ENCODE measurements around the gene RAB3D. TPM values are rescaled to one million over a fixed set of nuclear protein-coding genes. Genes with fewer than 3 reads are reported as not detected.

The RAB3D gene
- total and polyA plus RNA-seq, 2 of the 4 experiments (the other 2 are of a cell fraction): 4.8 to 5.5 TPM

DNA sequence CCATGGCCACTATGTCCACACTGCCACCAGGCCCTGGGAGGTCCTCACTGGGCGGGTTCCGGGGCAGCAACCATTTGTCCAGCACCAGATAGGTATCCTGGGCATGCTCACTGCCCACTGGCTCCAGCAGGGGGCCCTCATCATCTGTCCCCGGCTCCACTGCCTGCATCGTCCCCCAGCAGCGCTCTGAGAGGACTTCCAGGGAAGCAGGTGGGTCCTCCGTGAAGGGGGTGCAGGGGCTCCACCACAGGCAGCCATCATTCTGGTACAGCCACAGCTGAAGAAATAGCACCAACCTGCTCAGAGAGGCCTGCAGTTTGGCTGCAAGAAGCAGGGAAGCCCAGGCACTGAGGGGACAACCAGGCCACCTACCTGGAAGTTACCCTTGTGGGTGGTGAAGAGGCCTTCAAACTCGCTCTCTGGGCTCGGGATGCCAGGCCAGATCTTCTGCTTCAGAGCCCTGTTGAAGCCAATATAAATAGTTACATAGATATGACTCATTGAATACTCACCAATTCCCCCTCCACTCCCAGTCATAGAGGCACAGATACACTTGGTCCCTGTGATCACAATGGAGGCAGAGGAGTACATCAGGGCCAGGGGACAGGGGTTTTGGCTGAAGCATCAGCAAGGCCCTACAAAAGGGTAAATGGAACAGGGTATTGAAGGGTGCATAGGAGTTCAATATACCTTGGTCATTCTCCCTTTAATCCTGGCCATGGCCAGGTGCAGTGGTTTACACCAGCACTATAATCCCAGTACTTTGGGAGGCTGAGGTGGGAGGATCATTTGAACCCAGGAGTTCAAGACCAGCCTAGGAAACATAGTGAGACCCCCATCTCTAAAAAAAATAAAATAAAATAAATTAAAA is 39.1 kb upstream of the RAB3D start:
- WGBS, 2 experiments (ENCODE audit: extremely low coverage in 2 of 2, insufficient read length in 1 of 2): 54% methylated on average over 2 of the region's 8 CpGs; no CpG with 5 or more reads in 1 of the 2 experiments
- Histone ChIP-seq H3K14ac (replicated peaks; ENCODE audit: low read depth, low read length) (peak overlapping the region; percentile 80), H3K79me1 (ENCODE audit: low read depth in 1 of 2, low read length in 2 of 2) (peaks cover 8 to 40% of the 10 kb centered on the region in 2 experiments), H2AK5ac (ENCODE audit: low read depth, low read length) (peak overlapping the region; percentile 93), H3K56ac (ENCODE audit: extremely low read depth, insufficient read depth, low read length) (no peak overlapping the region), H2BK15ac (ENCODE audit: low read depth, low read length) (no peak overlapping the region), H3K9me3 (ENCODE audit: control insufficient read depth, insufficient read depth, low read length) (no peaks in the 10 kb centered on the region), H3K4me1 (ENCODE audit: control insufficient read depth, insufficient read depth, low read length) (peaks cover 25% of the 10 kb centered on the region), H4K8ac (ENCODE audit: low read depth in 2 of 2, low read length in 2 of 2) (peak overlapping the region in 1 of 2 experiments; percentile 64; a peak in 1 of 4 replicates), H2BK5ac (ENCODE audit: low read depth, low read length, poor library complexity, severe bottlenecking) (peak overlapping the region; percentile 78), H3K18ac (ENCODE audit: low read depth, low read length) (0 out of 2 replicates have a peak overlapping the region, but pooled peaks have one; percentile 3), H4K5ac (ENCODE audit: low read depth, low read length) (0 out of 2 replicates have a peak overlapping the region, but pooled peaks have one; percentile 42), H3K9ac (ENCODE audit: low read depth, low read length) (peak overlapping the region; percentile 10; the same call in 1 of the 2 replicates), H2BK20ac (ENCODE audit: low read depth, low read length) (peak overlapping the region; percentile 62; the same call in 1 of the 2 replicates), H2AFZ (replicated peaks; ENCODE audit: low read length, poor library complexity) (peak overlapping the region; percentile 79), H3K9me1 (ENCODE audit: insufficient read depth, low read length) (peaks cover 37% of the 10 kb centered on the region), H3K27me3 (ENCODE audit: control insufficient read depth, insufficient read depth, low read length) (no peaks in the 10 kb centered on the region; the same call in 1 of the 2 replicates), H3K4me2 (ENCODE audit: low read depth, low read length) (peak overlapping the region; percentile 70), H3K23ac (ENCODE audit: low read depth, low read length) (peak overlapping the region; percentile 16; the same call in 1 of the 2 replicates), H3K27ac (ENCODE audit: insufficient read depth, low read length) (peak overlapping the region; percentile 75), H4K20me1 (ENCODE audit: insufficient read depth, low read length) (peaks cover 11% of the 10 kb centered on the region; the same call in 1 of the 2 replicates), H2BK120ac (ENCODE audit: low read depth, low read length) (peak overlapping the region; percentile 43), H3K4ac (ENCODE audit: low read depth, low read length) (peak overlapping the region; percentile 80), H3K36me3 (ENCODE audit: control insufficient read depth, insufficient read depth, low read length) (no peaks in the 10 kb centered on the region), H4K91ac (ENCODE audit: insufficient read depth, low read depth, low read length) (peak overlapping the region; percentile 61), H3K4me3 (ENCODE audit: insufficient read depth, low read depth, low read length) (no peak overlapping the region), H2AK9ac (replicated peaks; ENCODE audit: low read depth, low read length, poor library complexity) (peak overlapping the region; percentile 92)
- ChIA-PET POLR2A (ENCODE audit: unreplicated experiment) (no interaction called here), CTCF (no interaction called here)
- in situ Hi-C loops (cut with MboI; ENCODE audit: low sequenced_read_pairs) (no loop called here), dilution Hi-C loops (cut with HindIII; ENCODE audit: low sequenced_read_pairs, unreplicated experiment) (no loop called here), intact Hi-C loops (cut with micrococcal nuclease) (no loop called here)
- ATAC-seq (ENCODE audit: low read depth): no peak
- BruUV-seq (replicated peaks): no TSS peak
- DNase-seq: peak; percentile 89
- TF ChIP-seq, protein P1, sequence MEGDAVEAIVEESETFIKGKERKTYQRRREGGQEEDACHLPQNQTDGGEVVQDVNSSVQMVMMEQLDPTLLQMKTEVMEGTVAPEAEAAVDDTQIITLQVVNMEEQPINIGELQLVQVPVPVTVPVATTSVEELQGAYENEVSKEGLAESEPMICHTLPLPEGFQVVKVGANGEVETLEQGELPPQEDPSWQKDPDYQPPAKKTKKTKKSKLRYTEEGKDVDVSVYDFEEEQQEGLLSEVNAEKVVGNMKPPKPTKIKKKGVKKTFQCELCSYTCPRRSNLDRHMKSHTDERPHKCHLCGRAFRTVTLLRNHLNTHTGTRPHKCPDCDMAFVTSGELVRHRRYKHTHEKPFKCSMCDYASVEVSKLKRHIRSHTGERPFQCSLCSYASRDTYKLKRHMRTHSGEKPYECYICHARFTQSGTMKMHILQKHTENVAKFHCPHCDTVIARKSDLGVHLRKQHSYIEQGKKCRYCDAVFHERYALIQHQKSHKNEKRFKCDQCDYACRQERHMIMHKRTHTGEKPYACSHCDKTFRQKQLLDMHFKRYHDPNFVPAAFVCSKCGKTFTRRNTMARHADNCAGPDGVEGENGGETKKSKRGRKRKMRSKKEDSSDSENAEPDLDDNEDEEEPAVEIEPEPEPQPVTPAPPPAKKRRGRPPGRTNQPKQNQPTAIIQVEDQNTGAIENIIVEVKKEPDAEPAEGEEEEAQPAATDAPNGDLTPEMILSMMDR (conservative IDR thresholded peaks at IDR 0.05; ENCODE audit: low read depth, low read length): 0 out of 2 replicates have a peak, but pooled peaks have one; percentile 30
- no peak for TF ChIP-seq NFE2L2 (IDR thresholded peaks at IDR 0.05; ENCODE audit: low read depth, low read length)
- no peak for TF ChIP-seq CEBPB (IDR thresholded peaks at IDR 0.05; ENCODE audit: low read depth, low read length)
- no peak for TF ChIP-seq MAFK (IDR thresholded peaks at IDR 0.05; ENCODE audit: low read depth, low read length)
- TF ChIP-seq, protein P2, sequence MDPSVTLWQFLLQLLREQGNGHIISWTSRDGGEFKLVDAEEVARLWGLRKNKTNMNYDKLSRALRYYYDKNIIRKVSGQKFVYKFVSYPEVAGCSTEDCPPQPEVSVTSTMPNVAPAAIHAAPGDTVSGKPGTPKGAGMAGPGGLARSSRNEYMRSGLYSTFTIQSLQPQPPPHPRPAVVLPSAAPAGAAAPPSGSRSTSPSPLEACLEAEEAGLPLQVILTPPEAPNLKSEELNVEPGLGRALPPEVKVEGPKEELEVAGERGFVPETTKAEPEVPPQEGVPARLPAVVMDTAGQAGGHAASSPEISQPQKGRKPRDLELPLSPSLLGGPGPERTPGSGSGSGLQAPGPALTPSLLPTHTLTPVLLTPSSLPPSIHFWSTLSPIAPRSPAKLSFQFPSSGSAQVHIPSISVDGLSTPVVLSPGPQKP (IDR thresholded peaks at IDR 0.05; ENCODE audit: borderline replicate concordance, low read depth, low read length): no peak
- peak; percentile 94 for TF ChIP-seq FOS (IDR thresholded peaks at IDR 0.05; ENCODE audit: low read depth, low read length)
- no peak for TF ChIP-seq MXI1 (IDR thresholded peaks at IDR 0.05; ENCODE audit: borderline replicate concordance, low read depth, low read length)
- TF ChIP-seq, protein P3, sequence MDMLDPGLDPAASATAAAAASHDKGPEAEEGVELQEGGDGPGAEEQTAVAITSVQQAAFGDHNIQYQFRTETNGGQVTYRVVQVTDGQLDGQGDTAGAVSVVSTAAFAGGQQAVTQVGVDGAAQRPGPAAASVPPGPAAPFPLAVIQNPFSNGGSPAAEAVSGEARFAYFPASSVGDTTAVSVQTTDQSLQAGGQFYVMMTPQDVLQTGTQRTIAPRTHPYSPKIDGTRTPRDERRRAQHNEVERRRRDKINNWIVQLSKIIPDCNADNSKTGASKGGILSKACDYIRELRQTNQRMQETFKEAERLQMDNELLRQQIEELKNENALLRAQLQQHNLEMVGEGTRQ (IDR thresholded peaks at IDR 0.05; ENCODE audit: low read depth, low read length): no peak
- TF ChIP-seq BHLHE40 (IDR thresholded peaks at IDR 0.05; ENCODE audit: low read depth, low read length): no peak
- no peak for TF ChIP-seq RFX5 (IDR thresholded peaks at IDR 0.05; ENCODE audit: low read depth, low read length)
- TF ChIP-seq RAD21 (IDR thresholded peaks at IDR 0.05; ENCODE audit: low read length): no peak; the same call in 1 of the 2 replicates
- TF ChIP-seq CHD1 (IDR thresholded peaks at IDR 0.05; ENCODE audit: low read depth, low read length): no peak
- no peak for TF ChIP-seq RCOR1 (IDR thresholded peaks at IDR 0.05; ENCODE audit: insufficient replicate concordance, low read length)
